ENCODE measurements around the gene KRT31.

DNA sequence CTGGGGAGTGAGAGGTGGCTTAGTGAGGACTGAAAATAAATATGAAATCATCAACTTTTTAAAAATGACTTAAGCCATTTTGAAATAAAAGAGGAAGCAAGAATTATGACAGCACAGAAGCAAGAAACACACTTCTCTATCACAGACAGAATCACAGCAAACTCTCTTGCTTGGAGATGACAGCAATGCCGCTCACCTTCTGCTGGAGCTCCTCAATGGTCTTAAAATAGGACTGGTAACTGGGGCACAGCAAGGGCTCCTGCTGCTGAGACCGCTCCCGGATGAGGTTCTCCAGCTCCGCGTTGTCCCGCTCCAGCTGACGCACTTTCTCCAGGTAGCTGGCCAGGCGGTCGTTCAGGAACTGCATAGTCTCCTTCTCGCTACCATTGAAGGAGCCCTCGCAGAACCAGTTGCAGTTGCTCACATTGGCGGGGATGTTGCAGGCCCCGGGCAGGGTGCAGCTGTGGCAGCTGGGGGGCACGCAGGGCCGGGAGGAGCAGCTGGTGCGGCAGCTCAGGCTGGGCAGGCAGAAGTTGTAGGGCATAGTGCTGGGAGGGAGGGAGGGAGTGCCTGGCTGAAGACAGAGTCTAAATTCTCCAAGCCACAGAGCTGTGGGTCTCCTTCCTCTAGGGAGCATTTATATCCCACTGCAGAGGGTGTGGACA is at the start of gene KRT31:
- TF ChIP-seq KLF6 (CRISPR knock-in tag; IDR thresholded peaks at IDR 0.05), result no peak
- TF ChIP-seq KMT2B (CRISPR knock-in tag; IDR thresholded peaks at IDR 0.05), result no peak
- TF ChIP-seq, protein P1, sequence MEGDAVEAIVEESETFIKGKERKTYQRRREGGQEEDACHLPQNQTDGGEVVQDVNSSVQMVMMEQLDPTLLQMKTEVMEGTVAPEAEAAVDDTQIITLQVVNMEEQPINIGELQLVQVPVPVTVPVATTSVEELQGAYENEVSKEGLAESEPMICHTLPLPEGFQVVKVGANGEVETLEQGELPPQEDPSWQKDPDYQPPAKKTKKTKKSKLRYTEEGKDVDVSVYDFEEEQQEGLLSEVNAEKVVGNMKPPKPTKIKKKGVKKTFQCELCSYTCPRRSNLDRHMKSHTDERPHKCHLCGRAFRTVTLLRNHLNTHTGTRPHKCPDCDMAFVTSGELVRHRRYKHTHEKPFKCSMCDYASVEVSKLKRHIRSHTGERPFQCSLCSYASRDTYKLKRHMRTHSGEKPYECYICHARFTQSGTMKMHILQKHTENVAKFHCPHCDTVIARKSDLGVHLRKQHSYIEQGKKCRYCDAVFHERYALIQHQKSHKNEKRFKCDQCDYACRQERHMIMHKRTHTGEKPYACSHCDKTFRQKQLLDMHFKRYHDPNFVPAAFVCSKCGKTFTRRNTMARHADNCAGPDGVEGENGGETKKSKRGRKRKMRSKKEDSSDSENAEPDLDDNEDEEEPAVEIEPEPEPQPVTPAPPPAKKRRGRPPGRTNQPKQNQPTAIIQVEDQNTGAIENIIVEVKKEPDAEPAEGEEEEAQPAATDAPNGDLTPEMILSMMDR (CRISPR knock-in tag; IDR thresholded peaks at IDR 0.05), result no peak
- no peak for TF ChIP-seq EZH2 (conservative IDR thresholded peaks at IDR 0.05; ENCODE audit: low read depth, low read length)
- TF ChIP-seq ZNF333 (CRISPR knock-in tag; IDR thresholded peaks at IDR 0.05; ENCODE audit: borderline replicate concordance), result no peak
- TF ChIP-seq GATAD2A (CRISPR knock-in tag; IDR thresholded peaks at IDR 0.05), result no peak
